Measurements from ENCODE around the gene CYRIA.

- no peak for TF ChIP-seq CTCF (IDR thresholded peaks at IDR 0.05)
- TF ChIP-seq POLR2A (IDR thresholded peaks at IDR 0.05) = no peak
Observed at GRCh38 chr2:16629770-16630169, 35.9 kb downstream of the CYRIA start.
